IPS-18a (cell line): ENCODE data around the gene BTF3L4.
A peak's percentile ranks its signal among the peaks of the same experiment; 100 is the strongest.
"Not testable (repeated sequence)": the region's sequence is repeated elsewhere in the genome, so short reads cannot be mapped to it uniquely, and the experiment has no call there.

Source experiments
- H3K27ac ChIP-seq: one replicate; pipeline ENCODE4 v1.5.1; 2013; ENCODE audit warnings: low read length
- H3K27me3 ChIP-seq: one replicate; pipeline ENCODE4 v1.6.1; 2013; ENCODE audit warnings: mild to moderate bottlenecking, low read length; ENCODE audit not compliant: control insufficient read depth, insufficient read depth
- H3K36me3 ChIP-seq: one replicate; pipeline ENCODE4 v1.6.1; 2013; ENCODE audit warnings: low read depth, low read length; ENCODE audit not compliant: control insufficient read depth
- H3K4me1 ChIP-seq: one replicate; pipeline ENCODE4 v1.6.1; 2013; ENCODE audit warnings: low read depth, low read length; ENCODE audit not compliant: control insufficient read depth
- H3K4me3 ChIP-seq: one replicate; pipeline ENCODE4 v1.5.1; 2013; ENCODE audit warnings: low read length
- H3K9ac ChIP-seq: one replicate; pipeline ENCODE4 v1.6.1; 2013; ENCODE audit warnings: mild to moderate bottlenecking, low read length, moderate library complexity
- H3K9me3 ChIP-seq: one replicate; pipeline ENCODE4 v1.6.1; 2013; ENCODE audit warnings: low read depth, low read length; ENCODE audit not compliant: control insufficient read depth

Gene BTF3L4

DNA sequence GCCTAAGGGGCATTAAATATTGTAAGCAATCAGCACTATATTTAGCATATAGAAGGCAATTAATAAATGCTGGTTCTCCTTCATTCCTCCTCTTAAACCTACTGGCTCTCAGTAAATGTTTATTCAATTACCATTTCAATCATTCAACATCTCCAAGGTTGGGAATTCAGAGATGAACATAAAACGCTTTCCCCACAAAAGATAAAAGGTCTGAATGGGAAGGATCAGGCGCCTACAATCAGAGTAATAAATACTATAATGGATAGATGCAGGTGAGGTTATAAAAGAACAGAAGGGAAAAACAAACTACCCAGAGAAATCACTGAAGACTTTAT, 22.1 kb upstream of the BTF3L4 start:
- Histone ChIP-seq H3K36me3 (peaks cover 9% of the 10 kb centered on the region), H3K4me1 (peaks cover 11% of the 10 kb centered on the region), H3K27me3 (no peaks in the 10 kb centered on the region), H3K27ac (peak overlapping the region; percentile 15), H3K4me3 (peak overlapping the region; percentile 87), H3K9ac (peak overlapping the region; percentile 76), H3K9me3 (no peaks in the 10 kb centered on the region)

DNA sequence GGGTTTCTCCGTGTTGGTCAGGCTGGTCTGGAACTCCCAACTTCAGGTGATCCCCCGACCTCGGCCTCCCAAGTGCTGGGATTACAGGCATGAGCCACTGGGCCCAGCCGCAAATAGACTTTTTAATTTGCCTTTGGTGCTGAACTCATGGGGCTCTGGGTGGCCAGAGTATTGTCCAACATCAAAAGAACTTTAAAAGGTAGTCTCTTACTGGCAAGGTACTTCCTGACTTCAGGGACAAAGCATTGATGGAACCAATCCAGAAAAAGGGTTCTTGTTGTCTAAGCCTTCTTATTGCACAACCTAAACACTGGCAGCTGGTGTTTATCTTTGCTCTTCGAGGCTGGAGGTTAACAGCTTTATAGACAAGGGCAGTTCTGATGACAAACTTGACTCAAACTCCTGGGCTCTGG, 18.7 kb upstream of the BTF3L4 start:
- peaks cover 31% of the 10 kb centered on the region for H3K36me3 ChIP-seq
- no peak overlapping the region for H3K9ac ChIP-seq
- H3K4me3 ChIP-seq, result no peak overlapping the region
- H3K9me3 ChIP-seq, result no peaks in the 10 kb centered on the region
- no peaks in the 10 kb centered on the region for H3K27me3 ChIP-seq
- H3K4me1 ChIP-seq, result peaks cover 6% of the 10 kb centered on the region
- H3K27ac ChIP-seq, result no peak overlapping the region

- H3K27me3 ChIP-seq, result no peaks in the 10 kb centered on the region
- no peak overlapping the region for H3K4me3 ChIP-seq
- H3K4me1 ChIP-seq, result peaks cover 4% of the 10 kb centered on the region
- H3K36me3 ChIP-seq, result peaks cover 31% of the 10 kb centered on the region
- no peaks in the 10 kb centered on the region for H3K9me3 ChIP-seq
- no peak overlapping the region for H3K27ac ChIP-seq
- no peak overlapping the region for H3K9ac ChIP-seq
Observed at GRCh38 chr1:52037909-52038308, 18.2 kb upstream of the BTF3L4 start.

DNA sequence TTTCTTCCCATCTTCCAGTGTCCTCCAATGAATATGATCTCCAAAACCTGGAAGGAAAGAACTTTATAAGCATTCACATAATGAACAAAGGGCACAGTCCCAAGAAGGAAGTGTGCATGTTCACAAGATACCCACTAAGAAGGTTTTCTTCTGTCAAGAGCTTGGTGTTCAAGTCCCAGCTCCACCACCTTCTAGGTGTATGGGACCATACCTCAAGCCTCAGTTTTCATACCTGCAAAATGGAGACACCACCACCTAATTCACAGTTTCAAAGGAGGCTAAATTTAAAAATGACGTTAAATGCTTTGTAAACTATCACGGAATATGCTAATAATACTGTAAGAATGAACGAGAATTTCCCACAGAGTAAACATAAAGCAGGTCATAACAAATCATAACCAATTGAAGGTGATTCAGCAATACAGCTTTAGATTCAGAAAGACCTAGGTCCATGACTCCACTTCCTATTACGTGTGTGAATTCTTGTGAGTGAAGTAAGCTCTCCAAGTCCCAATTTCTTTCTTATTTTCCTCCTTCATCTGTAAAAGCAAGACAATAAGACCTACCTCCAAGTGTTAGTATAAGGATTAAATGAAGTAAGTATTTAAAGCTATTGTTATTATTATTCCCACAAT, 14.4 kb upstream of the BTF3L4 start:
- Histone ChIP-seq H3K9ac (no peak overlapping the region), H3K4me3 (no peak overlapping the region), H3K27me3 (no peaks in the 10 kb centered on the region), H3K27ac (no peak overlapping the region), H3K9me3 (no peaks in the 10 kb centered on the region), H3K36me3 (peaks cover 31% of the 10 kb centered on the region), H3K4me1 (no peaks in the 10 kb centered on the region)

DNA sequence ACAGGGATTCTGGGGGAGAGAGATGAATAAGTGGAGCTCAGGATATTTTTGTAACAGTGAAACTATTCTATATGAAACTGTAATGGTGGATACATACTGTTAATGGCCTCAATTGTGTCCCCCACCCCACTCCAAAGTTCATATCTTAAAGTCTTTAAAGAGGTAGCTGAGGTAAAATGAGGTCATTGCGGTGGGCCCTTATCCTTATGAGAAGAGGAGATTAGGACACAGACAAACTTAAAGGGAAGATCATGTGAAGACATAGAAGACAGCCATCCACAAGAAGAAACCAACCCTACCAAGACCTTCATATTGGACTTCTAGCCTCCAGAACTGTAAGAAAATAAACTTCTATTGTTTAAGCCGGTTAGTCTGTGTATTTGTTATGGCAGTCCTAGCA, 10.9 kb upstream of the BTF3L4 start:
- H3K36me3 ChIP-seq, result peaks cover 13% of the 10 kb centered on the region
- no peaks in the 10 kb centered on the region for H3K4me1 ChIP-seq
- no peak overlapping the region for H3K27ac ChIP-seq
- H3K9me3 ChIP-seq, result no peaks in the 10 kb centered on the region
- no peaks in the 10 kb centered on the region for H3K27me3 ChIP-seq
- no peak overlapping the region for H3K9ac ChIP-seq
- no peak overlapping the region for H3K4me3 ChIP-seq

DNA sequence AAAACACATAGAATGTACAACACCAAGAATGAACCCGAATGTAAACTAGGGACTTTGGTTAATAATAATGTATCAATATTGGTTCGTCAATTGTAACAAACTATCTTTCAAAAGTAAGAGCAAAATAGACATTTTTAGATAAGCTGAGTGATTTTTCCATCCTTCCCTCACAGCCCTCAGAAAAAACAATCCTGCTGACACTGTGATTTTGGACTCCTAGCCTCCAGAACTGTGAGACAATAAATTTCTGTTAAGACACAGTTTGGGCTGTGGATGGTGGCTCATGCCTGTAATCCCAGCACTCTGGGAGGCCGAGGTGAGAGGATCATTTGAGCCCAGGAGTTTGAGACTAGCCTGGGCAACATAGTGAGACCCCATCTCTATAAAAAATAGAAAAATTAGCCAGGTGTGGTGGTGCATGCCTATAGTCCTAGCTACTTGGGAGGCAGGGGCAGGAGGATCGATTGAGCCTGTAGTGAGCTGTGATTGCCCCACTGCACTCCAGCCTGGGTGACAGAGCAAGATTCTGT, 10.4 kb upstream of the BTF3L4 start:
- not testable (repeated sequence) for H3K9ac ChIP-seq, H3K9me3 ChIP-seq, H3K27me3 ChIP-seq, H3K27ac ChIP-seq, H3K4me1 ChIP-seq, H3K36me3 ChIP-seq, H3K4me3 ChIP-seq

GRCh38 chr1:52049337-52049736, 6.8 kb upstream of the BTF3L4 start:
- H3K36me3 ChIP-seq, H3K27me3 ChIP-seq, H3K4me3 ChIP-seq, H3K9me3 ChIP-seq, H3K4me1 ChIP-seq, H3K27ac ChIP-seq, H3K9ac ChIP-seq: not testable (repeated sequence)

GRCh38 chr1:52053862-52054261, 2.2 kb upstream of the BTF3L4 start:
- Histone ChIP-seq H3K9ac (peak overlapping the region; percentile 99), H3K4me1 (peaks cover 17% of the 10 kb centered on the region), H3K9me3 (no peaks in the 10 kb centered on the region), H3K36me3 (peaks cover 8% of the 10 kb centered on the region), H3K4me3 (peak overlapping the region; percentile 99), H3K27ac (no peak overlapping the region), H3K27me3 (no peaks in the 10 kb centered on the region)

DNA sequence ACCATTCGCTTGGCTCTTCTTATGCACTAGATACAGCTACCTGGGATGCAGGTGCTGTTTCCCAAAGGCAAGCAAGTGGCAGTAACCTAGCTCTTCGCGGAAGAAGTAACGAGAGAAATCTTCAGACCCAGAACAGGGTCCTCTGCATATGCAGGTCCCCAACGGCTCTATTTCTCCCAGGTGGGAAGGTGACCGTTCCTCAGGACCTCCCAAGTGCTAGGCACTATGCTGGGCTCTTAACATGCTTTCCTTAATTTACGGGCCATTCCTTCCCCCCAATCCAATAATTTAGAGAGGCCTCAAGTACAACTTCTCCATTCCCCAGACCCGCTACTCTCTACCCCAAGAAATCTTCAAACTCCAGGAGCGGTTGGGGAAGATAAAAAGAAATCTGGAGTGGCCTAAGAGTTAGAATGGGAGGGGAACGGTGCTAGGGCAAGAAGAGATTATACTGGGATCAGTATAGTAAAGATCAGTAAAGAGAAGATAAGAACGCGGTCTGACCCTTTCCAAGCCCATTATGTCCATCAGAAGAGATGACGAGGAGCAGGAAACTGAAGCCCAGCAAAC, 1.5 kb upstream of the BTF3L4 start:
- Histone ChIP-seq H3K4me3 (peak overlapping the region; percentile 99), H3K9me3 (no peaks in the 10 kb centered on the region), H3K36me3 (peaks cover 9% of the 10 kb centered on the region), H3K27ac (no peak overlapping the region), H3K27me3 (no peaks in the 10 kb centered on the region), H3K4me1 (peaks cover 17% of the 10 kb centered on the region), H3K9ac (peak overlapping the region; percentile 99)

GRCh38 chr1:52055066-52055865, 829 bp upstream of the BTF3L4 start, which contains the start of gene TXNDC12:
TXNDC12 (minus strand) TSS chr1:52055191; CDS start chr1:52055096, 95 bp downstream.
- Histone ChIP-seq H3K36me3 (peaks cover 16% of the 10 kb centered on the region), H3K9me3 (no peaks in the 10 kb centered on the region), H3K4me3 (peak within 1 kb of the TSS; percentile 99), H3K4me1 (peaks cover 17% of the 10 kb centered on the region), H3K27me3 (no peaks in the 10 kb centered on the region), H3K9ac (peak within 1 kb of the TSS; percentile 99), H3K27ac (peak within 1 kb of the TSS; percentile 89)

- peak overlapping the region; percentile 99 for H3K4me3 ChIP-seq
- no peaks in the 10 kb centered on the region for H3K9me3 ChIP-seq
- H3K9ac ChIP-seq, result peak overlapping the region; percentile 99
- peaks cover 17% of the 10 kb centered on the region for H3K4me1 ChIP-seq
- H3K36me3 ChIP-seq, result peaks cover 21% of the 10 kb centered on the region
- no peaks in the 10 kb centered on the region for H3K27me3 ChIP-seq
- H3K27ac ChIP-seq, result peak overlapping the region; percentile 89
Observed at GRCh38 chr1:52055866-52056162, 281 bp upstream of the BTF3L4 start.

DNA sequence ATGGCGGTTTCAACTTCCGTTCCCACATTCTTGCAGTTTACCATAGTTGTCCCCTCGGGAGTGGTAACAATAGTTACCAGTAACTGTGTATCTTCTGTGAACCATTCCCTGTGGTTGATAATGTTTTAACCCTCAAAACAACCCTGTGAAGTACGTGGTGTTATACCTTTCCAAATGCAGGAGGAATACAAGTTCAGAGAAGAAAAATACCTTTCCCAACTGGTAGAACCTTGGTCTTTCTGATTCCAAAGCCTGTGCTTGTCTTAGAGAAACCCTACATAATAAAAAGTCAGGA, 789 bp downstream of the BTF3L4 start:
- Histone ChIP-seq H3K4me1 (peaks cover 17% of the 10 kb centered on the region), H3K27me3 (no peaks in the 10 kb centered on the region), H3K4me3 (peak overlapping the region; percentile 99), H3K9me3 (no peaks in the 10 kb centered on the region), H3K9ac (peak overlapping the region; percentile 99), H3K27ac (peak overlapping the region; percentile 25), H3K36me3 (peaks cover 22% of the 10 kb centered on the region)
